ENCODE measurements around the gene DUSP1. TPM values are rescaled to one million over a fixed set of nuclear protein-coding genes. Genes with fewer than 3 reads are reported as not detected.
A peak's percentile ranks its signal among the peaks of the same experiment; 100 is the strongest.

Gene DUSP1
- total RNA-seq, 1 donor from 2014 or later, result 227 TPM

GRCh38 chr5:172800088-172800551 lies 29.1 kb upstream of the DUSP1 start:
- H3K36me3 ChIP-seq (ENCODE audit: control insufficient read depth, insufficient read depth, low read length), result no peaks in the 10 kb centered on the region
- peak; percentile 70 for DNase-seq (ENCODE audit: low read depth)
- no peaks in the 10 kb centered on the region for H3K27me3 ChIP-seq (ENCODE audit: control insufficient read depth, insufficient read depth, low read length)
- H3K4me3 ChIP-seq (ENCODE audit: low read depth, low read length), result no peak overlapping the region
- TF ChIP-seq CTCF (IDR thresholded peaks at IDR 0.05; ENCODE audit: insufficient read depth, low read length, poor library complexity, severe bottlenecking), result no peak

GRCh38 chr5:172799416-172799815 lies 28.4 kb upstream of the DUSP1 start:
- TF ChIP-seq CTCF (IDR thresholded peaks at IDR 0.05; ENCODE audit: insufficient read depth, low read length, poor library complexity, severe bottlenecking), result no peak
- H3K4me3 ChIP-seq (ENCODE audit: low read depth, low read length), result no peak overlapping the region

GRCh38 chr5:172798422-172799215 lies 27.6 kb upstream of the DUSP1 start:
- TF ChIP-seq CTCF (IDR thresholded peaks at IDR 0.05; ENCODE audit: insufficient read depth, low read length, poor library complexity, severe bottlenecking), result no peak
- DNase-seq (ENCODE audit: low read depth), result peak; percentile 83
- no peaks in the 10 kb centered on the region for H3K27me3 ChIP-seq (ENCODE audit: control insufficient read depth, insufficient read depth, low read length)
- H3K36me3 ChIP-seq (ENCODE audit: control insufficient read depth, insufficient read depth, low read length), result no peaks in the 10 kb centered on the region
- H3K4me3 ChIP-seq (ENCODE audit: low read depth, low read length), result no peak overlapping the region

More at GRCh38 chr5:172799416-172799815, 28.4 kb upstream of the DUSP1 start:
- no peak for DNase-seq (ENCODE audit: low read depth)
- Histone ChIP-seq H3K36me3 (ENCODE audit: control insufficient read depth, insufficient read depth, low read length) (no peaks in the 10 kb centered on the region), H3K27me3 (ENCODE audit: control insufficient read depth, insufficient read depth, low read length) (no peaks in the 10 kb centered on the region)

- no peaks in the 10 kb centered on the region for H3K27me3 ChIP-seq (ENCODE audit: control insufficient read depth, insufficient read depth, low read length)
- no peak for TF ChIP-seq CTCF (IDR thresholded peaks at IDR 0.05; ENCODE audit: insufficient read depth, low read length, poor library complexity, severe bottlenecking)
- DNase-seq (ENCODE audit: low read depth), result no peak
- H3K36me3 ChIP-seq (ENCODE audit: control insufficient read depth, insufficient read depth, low read length), result no peaks in the 10 kb centered on the region
- no peak overlapping the region for H3K4me3 ChIP-seq (ENCODE audit: low read depth, low read length)
Measured at GRCh38 chr5:172797771-172798191, 26.8 kb upstream of the DUSP1 start.

- Histone ChIP-seq H3K27me3 (ENCODE audit: control insufficient read depth, insufficient read depth, low read length) (no peaks in the 10 kb centered on the region), H3K4me3 (ENCODE audit: low read depth, low read length) (no peak overlapping the region), H3K36me3 (ENCODE audit: control insufficient read depth, insufficient read depth, low read length) (no peaks in the 10 kb centered on the region)
- DNase-seq (ENCODE audit: low read depth), result no peak
- TF ChIP-seq CTCF (IDR thresholded peaks at IDR 0.05; ENCODE audit: insufficient read depth, low read length, poor library complexity, severe bottlenecking), result no peak
Measured at GRCh38 chr5:172796306-172796705, 25.3 kb upstream of the DUSP1 start.
